A549 (cell line): ENCODE results near the gene ZCCHC17. TPM values are rescaled to one million over a fixed set of nuclear protein-coding genes. Genes with fewer than 3 reads are reported as not detected.
A peak's percentile ranks its signal among the peaks of the same experiment; 100 is the strongest.

ENCODE experiments used
- ATAC-seq, 2 experiments: fragments of 200-7000 bp in 1 of 2; fragments of >200 bp in 1 of 2; cut with Nextera tagmentation in 1 of 2; cut with Tn5 transposase in 1 of 2; 3 replicates each; pipeline versions ENCODE4 v1.8.0 to v1.9.1; 2018 to 2020; ENCODE audit warnings: mild to moderate bottlenecking in 1 of 2, moderate library complexity in 1 of 2
- CTCF ChIA-PET: fragments of 300-600 bp; sonication (Branson Sonifier 250); formaldehyde crosslinking; extraction: SDS; loops from one replicate; lab custom pipeline; 2021; ENCODE audit warnings: antibody characterized with exemption, inconsistent platforms; lab: Yijun Ruan, JAX
- POLR2A ChIA-PET: fragments of 350-600 bp; formaldehyde crosslinking; extraction: SDS; loops from one replicate; lab custom pipeline; 2021; ENCODE audit warnings: antibody characterized with exemption, inconsistent platforms; lab: Yijun Ruan, JAX
- DNase-seq, 2 experiments: peaks; one replicate each; pipeline versions ENCODE4 v3.0.0 to v3.0.0-alpha.2; 2011 to 2016; ENCODE audit warnings: low read depth in 1 of 2, low spot score in 1 of 2
- FAIRE-seq: peaks from 2 replicates; lab custom pipeline; 2011; peaks lifted over from hg19 to GRCh38; lab: Jason Lieb, UNC
- H3K27ac ChIP-seq, 2 experiments: fragments of >200 bp; sonication (Bioruptor Twin); formaldehyde crosslinking; 3 replicates each; pipeline ENCODE4 v1.5.1; 2016 to 2017
- H3K4me1 ChIP-seq: fragments of >200 bp; sonication (Bioruptor Twin); formaldehyde crosslinking; 3 replicates; pipeline ENCODE4 v1.6.1; 2016
- H3K4me2 ChIP-seq: fragments of >200 bp; sonication (Bioruptor Twin); formaldehyde crosslinking; 3 replicates; pipeline ENCODE4 v1.6.1; 2016
- H3K4me3 ChIP-seq: fragments of >200 bp; sonication (Bioruptor Twin); formaldehyde crosslinking; 3 replicates; pipeline ENCODE4 v1.5.1; 2016
- H3K9me3 ChIP-seq: fragments of >200 bp; sonication (Bioruptor Twin); formaldehyde crosslinking; 3 replicates; pipeline ENCODE4 v1.6.1; 2016
- ATOH8 ChIP-seq: fragments of 250-450 bp; sonication (Bioruptor Pico); IDR thresholded peaks from 2 replicates; pipeline ENCODE4 v1.5.0; 2020; ENCODE audit warnings: low read depth, mild to moderate bottlenecking, moderate library complexity
- BCL3 ChIP-seq: fragments of >200 bp; sonication (Bioruptor Twin); formaldehyde crosslinking; IDR thresholded peaks from 3 replicates; pipeline ENCODE4 v1.6.1; 2016
- CHD2 ChIP-seq: fragments of 150-350 bp; IDR thresholded peaks from 2 replicates; pipeline ENCODE4 v1.6.1; 2014; ENCODE audit warnings: low read length; ENCODE audit not compliant: partially characterized antibody
- EHMT2 ChIP-seq: fragments of 200-600 bp; sonication (generic); IDR thresholded peaks from 2 replicates; pipeline ENCODE4 v1.6.1; 2016; ENCODE audit warnings: antibody characterized with exemption, low read depth, mild to moderate bottlenecking, moderate library complexity
- EP300 ChIP-seq, 2 experiments: fragments of >200 bp; sonication (Bioruptor Twin); formaldehyde crosslinking; IDR thresholded peaks; 2 replicates in 1 of 2; 3 replicates in 1 of 2; pipeline ENCODE4 v1.6.1; 2016 to 2017
- FOXS1 ChIP-seq: fragments of 250-450 bp; sonication (Bioruptor Pico); IDR thresholded peaks from 2 replicates; pipeline ENCODE4 v1.5.0; 2020; ENCODE audit warnings: mild to moderate bottlenecking, moderate library complexity
- HDAC2 ChIP-seq: fragments of 200-600 bp; sonication (generic); IDR thresholded peaks from 2 replicates; pipeline ENCODE4 v1.6.1; 2016
- HES2 ChIP-seq: fragments of >200 bp; sonication (Bioruptor Twin); formaldehyde crosslinking; IDR thresholded peaks from 2 replicates; pipeline ENCODE4 v1.6.1; 2016
- HEYL ChIP-seq: fragments of 250-450 bp; sonication (Bioruptor Pico); IDR thresholded peaks from 2 replicates; pipeline ENCODE4 v1.8.0; 2021; ENCODE audit warnings: mild to moderate bottlenecking, moderate library complexity
- HMGXB4 ChIP-seq: fragments of 250-450 bp; sonication (Bioruptor Pico); IDR thresholded peaks from 2 replicates; pipeline ENCODE4 v1.5.0; 2021; ENCODE audit warnings: mild to moderate bottlenecking, moderate library complexity, borderline replicate concordance
- HOXB13 ChIP-seq: fragments of 250-450 bp; sonication (Bioruptor Pico); IDR thresholded peaks from 2 replicates; pipeline ENCODE4 v1.5.0; 2020; ENCODE audit warnings: low read depth, mild to moderate bottlenecking, moderate library complexity
- MAFK ChIP-seq: fragments of 450-650 bp; IDR thresholded peaks from 2 replicates; pipeline ENCODE4 v1.6.1; 2014; ENCODE audit not compliant: partially characterized antibody
- MAZ ChIP-seq: fragments of 150-350 bp; IDR thresholded peaks from 2 replicates; pipeline ENCODE4 v1.6.1; 2014; ENCODE audit warnings: antibody characterized with exemption, low read depth, low read length, borderline replicate concordance
- PHF8 ChIP-seq: fragments of 200-600 bp; sonication (generic); IDR thresholded peaks from 2 replicates; pipeline ENCODE4 v1.6.1; 2016; ENCODE audit warnings: low read depth, mild to moderate bottlenecking, antibody characterized with exemption, moderate library complexity, borderline replicate concordance
- RNF2 ChIP-seq: fragments of 200-600 bp; sonication (generic); IDR thresholded peaks from 2 replicates; pipeline ENCODE4 v1.6.1; 2016; ENCODE audit warnings: low read depth, mild to moderate bottlenecking, antibody characterized with exemption, moderate library complexity, borderline replicate concordance
- SMC3 ChIP-seq: fragments of >200 bp; sonication (Bioruptor Twin); formaldehyde crosslinking; IDR thresholded peaks from 3 replicates; pipeline ENCODE4 v1.6.1; 2018; ENCODE audit warnings: inconsistent platforms
- TP53 ChIP-seq: fragments of 250-450 bp; sonication (Bioruptor Pico); IDR thresholded peaks from 2 replicates; pipeline ENCODE4 v1.5.0; 2021; ENCODE audit warnings: mild to moderate bottlenecking, moderate library complexity
- WGBS: methylation state at CpG from one replicate; pipeline ENCODE4 v1.1.6; 2017; ENCODE audit errors: missing lambda C conversion rate; 5-methylcytosine and 5-hydroxymethylcytosine counted together
- polyA plus RNA-seq, 4 experiments: library from polyadenylated mRNA; depleted of rRNA in 3 of 4; stranded (reverse); fragments of >200 nt; fragmentation: RNase III in 1 of 4; extraction: RNeasy Plus Mini Kit Qiagen cat#74134 plus additional on column Dnase treatment in 1 of 4; gene quantifications; 2 replicates in 3 of 4; 3 replicates in 1 of 4; pipeline ENCODE4 v1.2.3, GENCODE V29; 2011 to 2017

ZCCHC17 gene
- polyA plus RNA-seq, 2 of the 4 experiments (the other 2 are of a cell fraction): 28.0 to 34.5 TPM

GRCh38 chr1:31297277-31298247, 730 bp downstream of the ZCCHC17 start:
- Histone ChIP-seq H3K4me3 (peak overlapping the region; percentile 89), H3K27ac (peak overlapping the region; percentile 76 to 90), H3K9me3 (no peaks in the 10 kb centered on the region), H3K4me2 (peak overlapping the region; percentile 82), H3K4me1 (peaks cover 14% of the 10 kb centered on the region)
- ChIA-PET CTCF (interaction anchor here (0.7 to 2.6 kb wide), 4 partner anchors 14 to 125 kb away, joined by 3 to 9 read pairs (median 4); no protein-coding TSS in a partner anchor), POLR2A (interaction anchor here (0.6 to 1.4 kb wide), 7 partner anchors 10 to 252 kb away, joined by 3 to 5 read pairs (median 3); partner anchors contain the start of gene PUM1)
- DNase-seq: no peak
- FAIRE-seq: no peak
- 39% methylated on average over 10 of the region's 23 CpGs for WGBS
- ATAC-seq: peak in 1 of 2 experiments; percentile 23; a peak in 2 of 6 replicates
- TF ChIP-seq CHD2 (no peak), HES2 (no peak), PHF8 (peak; percentile 23; the same call in 1 of the 2 replicates)
- TF ChIP-seq, all 56 proteins: peak for 1

GRCh38 chr1:31299365-31299764, 2.5 kb downstream of the ZCCHC17 start:
- no peak for FAIRE-seq
- WGBS: 97% methylated on average over 1 of the region's 1 CpG
- TF ChIP-seq MAFK (no peak), EP300 (IDR thresholded peaks at IDR 0.05) (no peak), ATOH8 (CRISPR knock-in tag) (no peak), HEYL (CRISPR knock-in tag) (no peak), HMGXB4 (CRISPR knock-in tag) (no peak), RNF2 (no peak), SMC3 (no peak), BCL3 (no peak), HOXB13 (CRISPR knock-in tag) (no peak), FOXS1 (no peak), MAZ (no peak), EHMT2 (no peak), HDAC2 (no peak), TP53 (CRISPR knock-in tag) (no peak)
- TF ChIP-seq, all 56 proteins: peak for 0
- ATAC-seq (no peak), DNase-seq (no peak)
- Histone ChIP-seq H3K4me2 (no peak overlapping the region), H3K4me3 (no peak overlapping the region), H3K9me3 (no peaks in the 10 kb centered on the region), H3K4me1 (peaks cover 14% of the 10 kb centered on the region), H3K27ac (no peak overlapping the region)
- ChIA-PET CTCF (no interaction called here), POLR2A (no interaction called here)
